ENCODE data around the gene TRABD2B. TPM values are rescaled to one million over a fixed set of nuclear protein-coding genes. Genes with fewer than 3 reads are reported as not detected.

The TRABD2B gene
- total RNA-seq, 4 donors from 2014 or later, result 0.05 to 0.15 (median 0.12) TPM

GRCh38 chr1:47951545-47952235 lies 45.5 kb downstream of the TRABD2B start:
- no peaks in the 10 kb centered on the region for H3K4me1 ChIP-seq
- H3K36me3 ChIP-seq, result no peaks in the 10 kb centered on the region
- no peak overlapping the region for H3K4me3 ChIP-seq
- TF ChIP-seq CTCF (IDR thresholded peaks at IDR 0.05 in 4 of 5, conservative IDR thresholded peaks at IDR 0.05 in 1 of 5) (no peak), POLR2A (IDR thresholded peaks at IDR 0.05) (no peak)
- no peaks in the 10 kb centered on the region for H3K9me3 ChIP-seq
- H3K27ac ChIP-seq, result no peak overlapping the region
- ATAC-seq, result no peak
- DNase-seq, result no peak
- intact Hi-C loops (cut with DNase I; ENCODE audit: low total_unique reads), result no loop called here
- in situ Hi-C loops (cut with MboI; ENCODE audit: low sequenced_read_pairs in 4 of 4), result no loop called here
- no peaks in the 10 kb centered on the region for H3K27me3 ChIP-seq

- DNase-seq, result no peak
Observed at GRCh38 chr1:47951026-47951425, 46.2 kb downstream of the TRABD2B start.

GRCh38 chr1:47950471-47950870 lies 46.7 kb downstream of the TRABD2B start:
- ATAC-seq, result no peak
- TF ChIP-seq CTCF (IDR thresholded peaks at IDR 0.05 in 4 of 5, conservative IDR thresholded peaks at IDR 0.05 in 1 of 5) (no peak), POLR2A (IDR thresholded peaks at IDR 0.05) (no peak)
- Histone ChIP-seq H3K9me3 (no peaks in the 10 kb centered on the region), H3K27ac (no peak overlapping the region), H3K27me3 (no peaks in the 10 kb centered on the region), H3K4me1 (no peaks in the 10 kb centered on the region), H3K36me3 (no peaks in the 10 kb centered on the region), H3K4me3 (no peak overlapping the region)
- DNase-seq, result no peak
- intact Hi-C loops (cut with DNase I; ENCODE audit: low total_unique reads) (no loop called here), in situ Hi-C loops (cut with MboI; ENCODE audit: low sequenced_read_pairs in 4 of 4) (no loop called here)

More at GRCh38 chr1:47951026-47951425, 46.2 kb downstream of the TRABD2B start:
- TF ChIP-seq POLR2A (IDR thresholded peaks at IDR 0.05) (no peak), CTCF (IDR thresholded peaks at IDR 0.05 in 4 of 5, conservative IDR thresholded peaks at IDR 0.05 in 1 of 5) (no peak)
- in situ Hi-C loops (cut with MboI; ENCODE audit: low sequenced_read_pairs in 4 of 4) (no loop called here), intact Hi-C loops (cut with DNase I; ENCODE audit: low total_unique reads) (no loop called here)
- Histone ChIP-seq H3K9me3 (no peaks in the 10 kb centered on the region), H3K27me3 (no peaks in the 10 kb centered on the region), H3K36me3 (no peaks in the 10 kb centered on the region), H3K27ac (no peak overlapping the region), H3K4me1 (no peaks in the 10 kb centered on the region), H3K4me3 (no peak overlapping the region)
- ATAC-seq, result no peak

GRCh38 chr1:47948126-47948525 lies 49.1 kb downstream of the TRABD2B start:
- in situ Hi-C loops (cut with MboI; ENCODE audit: low sequenced_read_pairs in 4 of 4), result no loop called here

More at GRCh38 chr1:47948126-47948525, 49.1 kb downstream of the TRABD2B start:
- Histone ChIP-seq H3K4me1 (no peaks in the 10 kb centered on the region), H3K27me3 (no peaks in the 10 kb centered on the region), H3K36me3 (no peaks in the 10 kb centered on the region), H3K27ac (no peak overlapping the region), H3K9me3 (no peaks in the 10 kb centered on the region), H3K4me3 (no peak overlapping the region)
- no peak for DNase-seq
- intact Hi-C loops (cut with DNase I; ENCODE audit: low total_unique reads), result loop anchor here (2.0 kb wide), 1 partner anchor 19 kb away; no protein-coding TSS in a partner anchor
- TF ChIP-seq CTCF (IDR thresholded peaks at IDR 0.05 in 4 of 5, conservative IDR thresholded peaks at IDR 0.05 in 1 of 5) (peak in 1 of 5 experiments; percentile 23), POLR2A (IDR thresholded peaks at IDR 0.05) (no peak)
- ATAC-seq, result peak in 1 of 2 donors; percentile 72
